Measurements from ENCODE around the gene NEURL2.
A peak's percentile ranks its signal among the peaks of the same experiment; 100 is the strongest.

NEURL2 gene

DNA sequence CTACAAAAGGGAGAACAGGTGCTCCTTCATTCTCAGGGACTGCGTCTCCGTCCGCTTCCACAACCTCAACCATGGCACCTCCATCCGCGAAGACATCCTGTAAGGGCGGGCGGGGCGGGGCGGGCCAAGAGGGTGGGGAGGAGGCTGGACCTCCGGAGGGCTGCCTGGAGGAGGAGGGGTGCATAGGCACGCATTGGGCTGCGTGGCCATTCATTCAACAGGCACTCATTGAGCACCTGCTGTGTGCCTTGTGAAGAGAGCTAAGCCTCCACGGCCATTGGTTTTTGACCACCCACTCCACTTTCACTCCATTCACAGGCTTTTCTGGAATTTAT lies 33.2 kb downstream of the NEURL2 start:
- no peaks in the 10 kb centered on the region for H3K9me3 ChIP-seq (ENCODE audit: control insufficient read depth, low read length)
- no peaks in the 10 kb centered on the region for H3K36me3 ChIP-seq (ENCODE audit: control insufficient read depth, insufficient read depth, low read length)
- H3K27ac ChIP-seq (ENCODE audit: insufficient read depth, low read length, poor library complexity, severe bottlenecking): peak overlapping the region; percentile 84
- H3K4me3 ChIP-seq (ENCODE audit: insufficient read depth, low read depth, low read length, poor library complexity, severe bottlenecking): peak overlapping the region; percentile 89
- H3K4me1 ChIP-seq (ENCODE audit: control insufficient read depth, insufficient read depth, low read length, poor library complexity, severe bottlenecking): peaks cover 11% of the 10 kb centered on the region
- H3K27me3 ChIP-seq (replicated peaks; ENCODE audit: control insufficient read depth, insufficient read depth, low read length, poor library complexity, severe bottlenecking): no peaks in the 10 kb centered on the region
- DNase-seq: no peak

DNA sequence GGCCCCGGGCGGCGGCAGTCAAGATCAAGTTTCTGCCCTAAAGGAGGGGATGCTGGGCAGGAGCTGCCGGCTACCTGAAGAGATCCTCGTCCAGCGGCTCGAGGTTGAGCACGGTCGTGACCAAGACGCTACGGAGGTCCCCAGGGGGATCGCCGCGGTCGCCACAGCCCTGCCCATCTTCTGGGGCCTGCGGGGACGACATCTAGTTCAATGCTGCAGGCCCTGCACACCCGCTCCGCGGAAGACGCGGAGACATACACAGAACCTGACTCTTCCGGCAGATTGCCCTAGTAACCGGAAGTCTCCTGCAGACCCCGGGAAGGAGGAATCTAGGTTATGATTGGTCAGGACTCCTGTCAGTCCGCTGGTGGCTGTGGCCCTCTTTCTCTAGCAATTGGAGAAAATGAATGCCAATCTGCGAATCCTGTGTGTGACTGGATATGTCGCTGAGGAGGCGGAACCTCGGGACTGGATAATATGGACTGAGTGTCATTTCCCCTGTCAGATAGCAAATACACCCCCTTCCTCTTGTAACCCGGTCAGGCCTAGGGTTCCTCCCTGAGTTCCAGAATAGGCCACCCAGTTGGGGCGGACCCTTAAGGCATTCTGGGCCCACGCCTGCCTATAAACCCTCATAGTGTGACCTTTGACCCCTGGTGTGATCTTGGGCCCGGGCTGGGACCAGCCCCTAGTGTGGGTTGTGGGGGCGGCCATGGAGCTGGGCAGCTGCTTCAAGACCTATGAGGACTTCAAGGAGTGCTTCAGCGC lies 33.7 kb downstream of the NEURL2 start, which contains the start of the genes ACOT8 and ZSWIM3:
Gene ACOT8, minus strand, starts transcription at position 279 of the 768 bp plus-strand sequence. Its CDS starts 77 bp downstream, at position 202.
Gene ZSWIM3, plus strand, starts transcription at position 501 of the 768 bp plus-strand sequence. Its CDS starts 212 bp downstream, at position 713.
- Histone ChIP-seq H3K27ac (ENCODE audit: insufficient read depth, low read length, poor library complexity, severe bottlenecking) (peak within 1 kb of the TSS; percentile 84), H3K4me3 (ENCODE audit: insufficient read depth, low read depth, low read length, poor library complexity, severe bottlenecking) (peak within 1 kb of the TSS; percentile 89), H3K27me3 (replicated peaks; ENCODE audit: control insufficient read depth, insufficient read depth, low read length, poor library complexity, severe bottlenecking) (no peaks in the 10 kb centered on the region), H3K36me3 (ENCODE audit: control insufficient read depth, insufficient read depth, low read length) (no peaks in the 10 kb centered on the region), H3K4me1 (ENCODE audit: control insufficient read depth, insufficient read depth, low read length, poor library complexity, severe bottlenecking) (peaks cover 11% of the 10 kb centered on the region), H3K9me3 (ENCODE audit: control insufficient read depth, low read length) (no peaks in the 10 kb centered on the region)
- DNase-seq: peak; percentile 84 to 93 (median 90)

DNA sequence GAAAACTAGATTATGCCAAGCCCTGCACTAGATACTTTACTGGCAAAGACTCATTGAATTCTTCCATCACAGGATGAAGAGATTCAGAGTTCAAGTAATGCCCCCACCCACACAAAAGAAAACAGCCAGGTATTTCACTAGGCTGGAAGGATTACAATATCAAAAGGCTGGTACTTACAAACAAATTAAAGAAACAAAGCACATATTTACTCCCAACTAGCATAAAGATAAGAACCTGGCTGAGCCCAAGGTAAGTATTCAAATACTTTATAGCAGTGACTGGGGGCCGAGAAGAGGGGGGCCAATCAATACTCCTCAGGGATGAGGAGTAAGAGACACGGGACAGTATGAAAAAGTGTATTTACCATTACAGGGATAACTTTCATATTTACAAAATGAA lies 37.5 kb downstream of the NEURL2 start:
- peaks cover 7% of the 10 kb centered on the region for H3K36me3 ChIP-seq (ENCODE audit: control insufficient read depth, insufficient read depth, low read length)

DNA sequence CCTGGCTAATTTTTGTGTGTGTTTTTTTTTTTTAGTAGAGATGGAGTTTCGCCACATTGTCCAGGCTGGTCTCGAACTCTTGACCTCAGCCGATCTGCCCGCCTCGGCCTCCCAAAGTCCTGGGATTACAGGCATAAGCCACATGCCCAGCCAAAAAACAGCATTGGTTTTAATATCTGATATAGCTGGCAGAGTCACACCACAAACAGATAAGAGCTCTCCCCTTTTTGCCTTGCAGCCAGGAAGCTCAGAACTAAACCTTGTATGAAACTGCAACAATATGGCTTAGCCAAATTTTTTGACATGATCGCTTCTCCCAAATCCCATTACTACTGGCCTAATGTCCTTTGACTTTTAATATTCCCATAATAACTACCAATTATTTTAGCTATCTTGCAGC lies 38.7 kb downstream of the NEURL2 start:
- Histone ChIP-seq H3K27ac (ENCODE audit: insufficient read depth, low read length, poor library complexity, severe bottlenecking) (no peak overlapping the region), H3K4me1 (ENCODE audit: control insufficient read depth, insufficient read depth, low read length, poor library complexity, severe bottlenecking) (peaks cover 11% of the 10 kb centered on the region), H3K4me3 (ENCODE audit: insufficient read depth, low read depth, low read length, poor library complexity, severe bottlenecking) (no peak overlapping the region), H3K9me3 (ENCODE audit: control insufficient read depth, low read length) (no peaks in the 10 kb centered on the region), H3K27me3 (replicated peaks; ENCODE audit: control insufficient read depth, insufficient read depth, low read length, poor library complexity, severe bottlenecking) (no peaks in the 10 kb centered on the region), H3K36me3 (ENCODE audit: control insufficient read depth, insufficient read depth, low read length) (peaks cover 12% of the 10 kb centered on the region)
- no peak for DNase-seq

More for the DNA sequence above, 37.5 kb downstream of the NEURL2 start:
- H3K27ac ChIP-seq (ENCODE audit: insufficient read depth, low read length, poor library complexity, severe bottlenecking): no peak overlapping the region
- H3K4me1 ChIP-seq (ENCODE audit: control insufficient read depth, insufficient read depth, low read length, poor library complexity, severe bottlenecking): peaks cover 11% of the 10 kb centered on the region
- H3K27me3 ChIP-seq (replicated peaks; ENCODE audit: control insufficient read depth, insufficient read depth, low read length, poor library complexity, severe bottlenecking): no peaks in the 10 kb centered on the region
- no peak for DNase-seq
- H3K9me3 ChIP-seq (ENCODE audit: control insufficient read depth, low read length): no peaks in the 10 kb centered on the region
- no peak overlapping the region for H3K4me3 ChIP-seq (ENCODE audit: insufficient read depth, low read depth, low read length, poor library complexity, severe bottlenecking)

DNA sequence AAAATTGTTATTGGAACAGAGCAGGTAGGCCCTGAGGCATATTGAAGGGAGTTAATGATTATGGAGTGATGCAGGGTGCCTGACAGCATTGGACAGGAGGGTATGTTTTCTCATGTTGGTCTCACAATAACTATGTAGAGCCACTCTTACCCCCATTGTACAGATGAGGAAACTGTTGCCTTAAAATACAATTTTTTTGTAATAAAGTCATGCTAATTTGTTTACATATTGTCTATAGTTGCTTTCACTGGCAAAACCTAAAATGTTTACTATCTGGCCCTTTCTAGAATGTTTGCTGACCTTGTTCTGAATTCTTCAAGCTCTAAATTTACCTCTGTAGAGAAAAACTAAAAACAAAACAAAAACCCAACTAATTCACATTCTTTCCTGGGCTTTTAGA lies 39.5 kb downstream of the NEURL2 start:
- H3K36me3 ChIP-seq (ENCODE audit: control insufficient read depth, insufficient read depth, low read length): peaks cover 13% of the 10 kb centered on the region
- no peak for DNase-seq
- no peak overlapping the region for H3K4me3 ChIP-seq (ENCODE audit: insufficient read depth, low read depth, low read length, poor library complexity, severe bottlenecking)
- H3K27me3 ChIP-seq (replicated peaks; ENCODE audit: control insufficient read depth, insufficient read depth, low read length, poor library complexity, severe bottlenecking): no peaks in the 10 kb centered on the region
- H3K4me1 ChIP-seq (ENCODE audit: control insufficient read depth, insufficient read depth, low read length, poor library complexity, severe bottlenecking): peaks cover 11% of the 10 kb centered on the region
- no peak overlapping the region for H3K27ac ChIP-seq (ENCODE audit: insufficient read depth, low read length, poor library complexity, severe bottlenecking)
- H3K9me3 ChIP-seq (ENCODE audit: control insufficient read depth, low read length): no peaks in the 10 kb centered on the region

DNA sequence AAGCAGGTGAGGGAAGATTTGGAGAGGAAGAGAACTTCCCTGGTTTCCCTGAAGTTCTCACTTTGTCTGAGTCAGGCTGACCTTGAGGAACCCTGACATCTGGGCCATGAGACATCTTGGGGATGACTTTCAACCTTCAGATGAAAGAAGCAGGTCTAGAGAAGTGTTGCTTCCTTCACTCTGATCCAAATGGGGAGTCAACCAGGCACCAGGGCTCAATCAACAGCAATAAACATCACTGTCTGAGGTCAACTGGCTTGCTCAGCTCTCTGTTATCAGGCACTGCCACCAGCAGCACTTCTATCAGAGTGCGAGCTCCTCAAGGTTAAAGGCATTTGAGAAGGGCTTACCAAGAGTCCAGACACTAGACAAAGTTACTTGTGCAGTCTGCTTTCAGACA lies 40.1 kb downstream of the NEURL2 start:
- no peak overlapping the region for H3K27ac ChIP-seq (ENCODE audit: insufficient read depth, low read length, poor library complexity, severe bottlenecking)
- H3K4me3 ChIP-seq (ENCODE audit: insufficient read depth, low read depth, low read length, poor library complexity, severe bottlenecking): no peak overlapping the region
- H3K27me3 ChIP-seq (replicated peaks; ENCODE audit: control insufficient read depth, insufficient read depth, low read length, poor library complexity, severe bottlenecking): no peaks in the 10 kb centered on the region
- no peaks in the 10 kb centered on the region for H3K9me3 ChIP-seq (ENCODE audit: control insufficient read depth, low read length)
- no peak for DNase-seq
- H3K36me3 ChIP-seq (ENCODE audit: control insufficient read depth, insufficient read depth, low read length): peaks cover 19% of the 10 kb centered on the region
- peaks cover 7% of the 10 kb centered on the region for H3K4me1 ChIP-seq (ENCODE audit: control insufficient read depth, insufficient read depth, low read length, poor library complexity, severe bottlenecking)

DNA sequence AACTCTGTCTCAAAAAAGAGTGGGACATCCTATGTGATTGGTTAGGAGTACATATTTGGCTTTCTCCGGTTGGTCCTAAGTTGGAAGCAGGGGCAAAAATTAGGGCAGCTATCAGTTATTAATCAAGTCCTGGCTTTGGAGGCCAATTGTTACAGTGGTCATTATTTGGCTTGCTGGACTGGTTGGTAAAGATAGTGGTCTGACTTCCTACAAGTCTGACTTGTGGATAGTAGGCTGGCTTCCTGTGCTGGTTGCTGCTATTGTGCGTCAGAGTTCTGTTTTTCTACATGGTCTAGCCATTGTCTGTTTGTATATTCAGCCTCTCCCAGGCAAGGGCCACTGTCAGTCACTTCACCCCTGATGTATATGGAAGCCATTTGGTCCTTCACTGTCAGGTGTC lies 40.8 kb downstream of the NEURL2 start:
- Histone ChIP-seq H3K4me3 (ENCODE audit: insufficient read depth, low read depth, low read length, poor library complexity, severe bottlenecking) (no peak overlapping the region), H3K36me3 (ENCODE audit: control insufficient read depth, insufficient read depth, low read length) (peaks cover 26% of the 10 kb centered on the region), H3K9me3 (ENCODE audit: control insufficient read depth, low read length) (no peaks in the 10 kb centered on the region), H3K4me1 (ENCODE audit: control insufficient read depth, insufficient read depth, low read length, poor library complexity, severe bottlenecking) (peaks cover 4% of the 10 kb centered on the region), H3K27ac (ENCODE audit: insufficient read depth, low read length, poor library complexity, severe bottlenecking) (no peak overlapping the region), H3K27me3 (replicated peaks; ENCODE audit: control insufficient read depth, insufficient read depth, low read length, poor library complexity, severe bottlenecking) (no peaks in the 10 kb centered on the region)
- no peak for DNase-seq

DNA sequence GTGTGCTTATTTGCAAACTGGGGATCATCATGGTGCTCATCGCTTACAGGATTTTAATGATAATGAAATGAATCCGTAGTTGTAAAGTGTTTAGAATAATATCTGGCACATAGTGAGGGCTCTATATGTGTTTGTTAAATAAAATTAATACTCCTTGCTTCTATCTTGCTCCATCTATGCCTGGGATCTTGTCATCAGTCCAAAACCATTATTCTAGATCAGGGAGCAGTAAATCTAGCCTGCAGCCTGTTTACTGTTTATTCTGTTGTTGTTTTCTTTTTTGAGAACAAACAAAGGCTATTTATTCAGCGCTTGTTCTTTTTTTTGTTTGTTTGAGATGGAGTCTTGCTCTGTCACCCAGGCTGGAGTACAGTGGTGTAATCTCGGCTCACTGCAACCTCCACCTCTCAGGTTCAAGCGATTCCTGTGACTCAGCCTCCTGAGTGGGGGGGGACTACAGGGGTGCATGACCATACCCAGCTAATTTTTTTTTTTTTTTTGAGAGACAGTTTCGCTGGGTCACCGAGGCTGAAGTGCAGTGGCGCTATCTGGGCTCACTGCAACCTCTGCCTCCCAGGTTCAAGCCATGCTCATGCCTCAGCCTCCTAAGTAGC lies 41.9 kb downstream of the NEURL2 start:
- peaks cover 36% of the 10 kb centered on the region for H3K36me3 ChIP-seq (ENCODE audit: control insufficient read depth, insufficient read depth, low read length)
- H3K27ac ChIP-seq (ENCODE audit: insufficient read depth, low read length, poor library complexity, severe bottlenecking): no peak overlapping the region
- no peak for DNase-seq
- H3K4me1 ChIP-seq (ENCODE audit: control insufficient read depth, insufficient read depth, low read length, poor library complexity, severe bottlenecking): no peaks in the 10 kb centered on the region
- H3K4me3 ChIP-seq (ENCODE audit: insufficient read depth, low read depth, low read length, poor library complexity, severe bottlenecking): no peak overlapping the region
- no peaks in the 10 kb centered on the region for H3K9me3 ChIP-seq (ENCODE audit: control insufficient read depth, low read length)
- H3K27me3 ChIP-seq (replicated peaks; ENCODE audit: control insufficient read depth, insufficient read depth, low read length, poor library complexity, severe bottlenecking): no peaks in the 10 kb centered on the region

DNA sequence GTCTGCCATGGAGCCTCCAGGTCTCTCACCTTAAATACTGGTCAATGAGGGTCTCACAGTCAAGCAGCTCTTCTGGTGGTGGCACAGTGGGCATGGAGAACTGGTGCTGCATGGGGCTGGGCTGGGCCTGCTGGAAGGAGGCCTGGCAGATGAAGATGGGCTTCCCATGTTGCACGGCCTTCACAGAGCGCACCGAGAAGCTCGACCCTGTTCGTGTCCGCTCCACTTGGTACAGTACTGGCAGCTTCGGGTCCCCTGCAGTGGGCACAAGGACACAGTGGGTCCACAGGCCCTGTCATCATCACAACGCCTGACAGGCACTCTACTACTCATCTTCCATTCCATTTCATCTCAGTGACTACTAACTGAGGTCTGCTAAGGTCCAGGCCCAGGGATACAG lies 42.6 kb downstream of the NEURL2 start:
- Histone ChIP-seq H3K36me3 (ENCODE audit: control insufficient read depth, insufficient read depth, low read length) (peaks cover 42% of the 10 kb centered on the region), H3K27me3 (replicated peaks; ENCODE audit: control insufficient read depth, insufficient read depth, low read length, poor library complexity, severe bottlenecking) (no peaks in the 10 kb centered on the region), H3K4me1 (ENCODE audit: control insufficient read depth, insufficient read depth, low read length, poor library complexity, severe bottlenecking) (no peaks in the 10 kb centered on the region), H3K27ac (ENCODE audit: insufficient read depth, low read length, poor library complexity, severe bottlenecking) (no peak overlapping the region), H3K4me3 (ENCODE audit: insufficient read depth, low read depth, low read length, poor library complexity, severe bottlenecking) (no peak overlapping the region), H3K9me3 (ENCODE audit: control insufficient read depth, low read length) (no peaks in the 10 kb centered on the region)
- no peak for DNase-seq

DNA sequence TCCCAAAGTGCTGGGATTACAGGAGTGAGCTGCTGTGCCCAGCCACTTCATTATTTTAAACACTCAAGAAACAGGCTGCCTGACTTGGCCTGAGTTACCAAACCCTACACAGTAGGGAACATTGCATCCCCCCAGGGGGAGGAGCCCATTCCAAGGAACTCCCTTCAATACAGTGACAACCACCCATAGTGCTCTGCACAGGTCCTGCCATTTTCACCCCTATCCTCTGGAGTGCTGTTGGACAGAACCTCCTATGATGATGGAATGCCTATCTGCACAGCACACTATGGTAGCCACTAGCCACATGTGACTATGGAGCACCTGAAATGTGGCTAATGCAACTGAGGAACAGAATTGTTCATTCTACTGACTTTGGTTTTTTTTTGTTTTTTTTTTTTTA lies 45.6 kb downstream of the NEURL2 start:
- H3K27ac ChIP-seq (ENCODE audit: insufficient read depth, low read length, poor library complexity, severe bottlenecking): no peak overlapping the region
- H3K36me3 ChIP-seq (ENCODE audit: control insufficient read depth, insufficient read depth, low read length): peaks cover 61% of the 10 kb centered on the region
- no peaks in the 10 kb centered on the region for H3K9me3 ChIP-seq (ENCODE audit: control insufficient read depth, low read length)
- H3K27me3 ChIP-seq (replicated peaks; ENCODE audit: control insufficient read depth, insufficient read depth, low read length, poor library complexity, severe bottlenecking): no peaks in the 10 kb centered on the region
- H3K4me3 ChIP-seq (ENCODE audit: insufficient read depth, low read depth, low read length, poor library complexity, severe bottlenecking): no peak overlapping the region
- DNase-seq: no peak
- no peaks in the 10 kb centered on the region for H3K4me1 ChIP-seq (ENCODE audit: control insufficient read depth, insufficient read depth, low read length, poor library complexity, severe bottlenecking)

All from effector memory CD4-positive, alpha-beta T cell (primary cell).